GM18511 (cell line): ENCODE data around the gene YWHAQ.
A peak's percentile ranks its signal among the peaks of the same experiment; 100 is the strongest.

Source experiments
- ATAC-seq: cut with Tn5 transposase; IDR thresholded peaks from one replicate; pipeline ENCODE4 v1.9.1; 2021; ENCODE audit warnings: mild to moderate bottlenecking, moderate library complexity; ENCODE audit not compliant: unreplicated experiment

YWHAQ gene

DNA sequence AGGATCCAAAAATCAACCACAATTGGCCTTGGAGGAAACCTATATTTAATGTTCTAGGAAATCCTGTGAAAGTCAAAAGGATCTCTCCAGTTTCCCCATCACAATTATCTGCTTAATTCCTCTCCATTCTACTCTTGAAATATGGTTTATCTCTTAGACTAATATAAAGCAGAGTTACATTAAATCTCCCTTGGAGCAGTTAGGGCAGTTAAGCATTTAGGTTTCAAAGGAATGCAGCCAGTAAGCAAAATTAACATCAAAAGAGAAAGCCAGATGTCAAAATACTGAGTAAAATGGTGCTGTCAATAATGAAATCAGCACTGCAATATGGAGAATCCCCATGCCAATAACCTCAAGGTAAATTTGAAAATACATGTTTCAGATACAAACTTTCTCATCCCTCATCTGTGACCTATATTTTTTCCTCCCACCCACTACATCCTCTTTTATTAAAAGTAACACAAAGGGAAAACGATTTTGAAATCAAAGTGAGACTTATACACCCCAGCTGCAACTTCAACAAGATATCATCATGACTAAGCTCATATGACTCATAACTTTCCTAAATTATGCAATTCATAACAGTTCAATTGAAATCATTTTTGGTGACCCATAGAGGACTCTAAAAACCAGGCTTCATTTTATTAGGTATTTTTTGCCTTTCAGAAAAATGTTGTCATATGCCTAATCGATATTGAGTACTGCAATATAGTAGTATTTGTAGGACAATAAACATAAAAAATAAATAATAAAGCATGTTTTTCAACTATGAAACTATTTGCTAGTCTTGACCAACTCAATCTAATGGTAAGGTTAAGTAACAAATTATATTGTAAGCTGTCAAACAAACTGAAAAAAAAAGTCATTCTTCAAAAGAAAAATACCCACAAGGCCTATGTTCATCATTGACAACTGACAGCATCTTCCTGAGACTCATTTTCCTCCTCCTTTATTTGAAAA is 78.3 kb downstream of the YWHAQ start:
- no peak for ATAC-seq

DNA sequence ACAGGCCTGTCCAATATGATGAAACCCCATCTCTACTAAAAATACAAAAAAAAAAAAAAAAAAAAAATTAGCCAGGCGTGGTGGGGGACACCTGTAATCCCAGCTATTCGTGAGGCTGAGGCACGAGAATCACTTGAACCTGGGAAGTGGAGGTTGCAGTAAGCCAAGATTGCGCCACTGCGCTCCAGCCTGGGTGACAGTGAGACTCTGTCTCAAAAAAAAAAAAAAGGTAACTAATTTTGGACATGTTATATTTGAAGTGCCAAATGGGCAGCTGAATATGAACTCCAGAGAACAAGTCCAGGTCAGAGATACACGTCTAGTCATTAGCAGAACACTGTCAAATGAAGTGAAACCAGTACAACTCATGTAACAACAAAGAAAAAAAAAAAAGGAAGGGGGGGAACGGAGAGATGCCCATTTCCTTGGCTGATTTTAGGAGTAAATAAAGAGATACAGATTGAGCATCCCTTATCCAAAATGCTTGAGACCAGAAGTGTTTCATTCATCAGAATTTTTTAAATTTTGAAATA is 79.9 kb downstream of the YWHAQ start:
- peak; percentile 29 for ATAC-seq

DNA sequence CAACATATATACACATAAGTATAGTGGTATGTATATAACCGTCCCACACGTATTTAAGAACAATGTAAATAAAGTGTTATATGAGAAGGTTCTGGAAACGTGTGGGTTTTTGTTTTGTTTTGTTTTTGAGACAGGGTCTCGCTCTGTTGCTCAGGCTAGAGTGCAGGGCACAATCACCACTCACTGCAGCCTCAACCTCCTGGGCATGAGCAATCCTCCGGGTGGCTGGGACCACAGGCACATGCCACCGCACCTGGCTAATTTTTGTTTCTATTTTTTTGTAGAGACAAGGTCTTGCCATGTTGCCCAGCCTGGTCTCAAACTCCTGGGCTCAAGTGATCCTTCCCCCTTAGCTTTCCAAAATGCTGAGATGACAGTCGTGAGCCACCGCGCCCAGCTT is 81.4 kb downstream of the YWHAQ start:
- ATAC-seq, result no peak

DNA sequence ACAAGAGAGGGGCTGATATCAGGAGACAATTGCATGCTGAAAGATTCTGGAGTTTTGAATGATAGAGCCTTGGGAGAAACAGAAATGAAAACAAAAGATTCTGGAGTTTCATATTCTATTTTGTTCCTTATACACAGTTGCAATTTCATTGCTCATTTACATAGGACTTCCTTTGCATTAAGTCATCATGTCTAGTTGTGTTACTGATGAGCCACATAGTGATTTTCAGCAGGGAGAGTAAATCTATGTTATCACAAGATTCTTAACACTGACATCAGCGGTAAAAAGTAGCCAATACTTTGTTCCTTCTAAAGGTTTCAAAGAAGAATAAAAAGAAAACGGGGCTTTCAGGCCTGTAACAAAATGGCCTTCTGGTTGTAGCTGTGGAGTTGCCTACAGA is 82.3 kb downstream of the YWHAQ start:
- peak; percentile 57 for ATAC-seq

DNA sequence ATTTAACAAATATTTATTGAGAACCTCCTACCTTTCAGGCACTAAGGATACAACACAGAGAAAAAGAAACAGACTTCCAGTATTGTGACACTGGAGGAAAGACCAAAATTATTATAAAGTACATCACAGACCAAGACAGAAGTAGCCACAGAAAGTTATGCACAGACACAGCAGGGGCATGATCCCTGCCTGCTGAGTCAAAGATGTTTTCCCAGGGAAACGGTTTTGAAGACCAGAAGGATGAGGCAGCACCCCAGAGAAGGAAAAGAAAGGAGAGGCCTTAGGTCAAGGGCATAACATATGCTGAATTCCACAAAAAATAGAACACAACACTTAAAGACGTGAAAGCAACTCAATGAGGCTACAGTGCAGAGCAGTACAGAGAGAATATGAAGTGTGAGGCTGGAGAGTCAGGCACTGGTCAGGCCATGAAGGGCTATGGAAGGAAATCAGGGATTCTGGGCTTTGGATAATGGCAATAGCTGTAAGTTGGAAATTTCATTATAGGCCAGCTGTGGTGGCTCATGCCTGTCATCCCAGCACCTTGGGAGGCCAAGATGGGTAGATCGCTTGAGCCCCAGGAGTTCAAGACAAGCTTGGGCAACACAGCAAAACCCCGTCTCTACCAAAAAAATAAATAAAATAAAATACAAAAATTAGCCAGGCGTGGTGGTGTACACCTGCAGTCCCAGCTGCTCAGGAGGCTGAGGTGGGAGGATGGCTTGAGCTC is 83.4 kb downstream of the YWHAQ start:
- ATAC-seq, result no peak

GRCh38 chr2:9545502-9545901 is 85.3 kb downstream of the YWHAQ start:
- no peak for ATAC-seq

DNA sequence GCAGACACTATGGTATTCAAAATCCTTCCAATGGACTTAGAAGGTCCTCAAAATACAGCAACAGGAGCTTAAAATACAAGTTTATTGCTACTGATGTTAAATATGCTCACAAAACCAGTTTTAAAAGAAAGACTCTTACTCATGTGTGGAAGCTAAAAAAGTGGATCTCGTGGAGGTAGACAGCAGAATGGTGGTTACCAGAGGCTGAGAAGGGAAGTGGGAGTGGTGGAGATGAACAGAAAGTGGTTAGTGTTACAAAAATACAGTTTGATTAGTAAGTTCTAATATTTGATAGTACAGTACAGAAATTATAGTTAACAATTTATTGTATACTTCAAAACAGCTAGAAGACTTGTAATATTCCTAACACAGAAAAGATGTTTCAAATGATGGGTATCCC is 87.2 kb downstream of the YWHAQ start:
- ATAC-seq, result no peak

DNA sequence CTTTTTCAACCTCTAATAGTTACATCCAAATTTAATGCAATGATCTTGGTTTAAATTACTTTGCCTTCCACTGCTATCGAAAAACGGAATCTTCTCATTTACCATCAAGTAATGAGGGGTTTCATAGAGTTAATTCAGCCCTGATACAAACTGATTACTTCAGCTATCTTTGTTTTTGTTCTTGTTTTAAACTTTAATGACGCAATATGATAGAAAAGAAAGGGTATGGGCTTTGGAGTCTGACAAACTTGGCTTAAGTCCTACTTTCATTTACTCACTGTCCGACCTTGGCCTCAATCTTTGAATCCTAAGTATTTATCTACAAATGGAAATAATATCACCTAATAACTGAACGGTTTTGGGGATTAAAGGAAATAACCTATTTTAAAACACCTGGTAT is 91.3 kb downstream of the YWHAQ start:
- peak; percentile 14 for ATAC-seq

DNA sequence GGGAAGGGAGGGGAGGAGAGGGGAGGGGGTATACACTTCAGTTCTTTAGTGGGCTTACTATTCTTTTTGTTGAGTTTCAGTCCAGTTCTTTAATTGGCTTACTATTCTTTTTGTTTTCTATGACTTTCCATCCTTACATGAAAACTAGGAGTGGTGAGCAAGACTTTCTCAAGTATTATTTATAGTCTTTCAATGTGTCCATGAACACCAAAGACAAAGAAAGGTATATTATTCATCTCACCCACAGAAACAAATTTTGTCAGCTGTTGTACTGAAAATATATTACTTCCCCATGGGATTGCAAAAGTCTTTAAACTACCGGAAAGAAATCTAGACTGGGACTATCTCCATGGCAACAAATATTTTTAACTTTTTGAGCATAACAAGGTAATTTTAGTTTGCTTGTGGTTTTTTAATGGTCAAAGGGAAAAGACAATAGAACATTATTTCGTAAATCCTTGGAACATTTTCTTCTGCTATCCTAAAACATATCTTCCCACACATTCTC is 92.7 kb downstream of the YWHAQ start:
- no peak for ATAC-seq

DNA sequence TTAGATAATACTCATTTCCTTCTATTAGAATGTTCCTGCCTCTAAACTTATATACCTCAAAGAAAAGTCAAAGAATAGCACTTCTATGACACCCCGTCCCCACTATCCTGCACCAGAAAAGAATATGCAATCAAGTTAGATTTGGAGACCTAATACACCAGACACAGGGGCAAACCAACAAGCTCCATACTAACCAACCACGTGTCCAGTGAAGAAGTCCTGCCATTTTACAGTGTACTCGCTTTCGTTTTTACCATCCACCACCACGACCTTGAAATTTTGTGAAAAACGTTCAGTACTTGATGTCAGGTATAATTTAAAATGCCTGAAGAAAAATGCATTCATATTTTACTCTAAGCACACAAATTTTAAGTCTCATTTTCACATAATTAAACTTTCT is 94.3 kb downstream of the YWHAQ start:
- no peak for ATAC-seq

DNA sequence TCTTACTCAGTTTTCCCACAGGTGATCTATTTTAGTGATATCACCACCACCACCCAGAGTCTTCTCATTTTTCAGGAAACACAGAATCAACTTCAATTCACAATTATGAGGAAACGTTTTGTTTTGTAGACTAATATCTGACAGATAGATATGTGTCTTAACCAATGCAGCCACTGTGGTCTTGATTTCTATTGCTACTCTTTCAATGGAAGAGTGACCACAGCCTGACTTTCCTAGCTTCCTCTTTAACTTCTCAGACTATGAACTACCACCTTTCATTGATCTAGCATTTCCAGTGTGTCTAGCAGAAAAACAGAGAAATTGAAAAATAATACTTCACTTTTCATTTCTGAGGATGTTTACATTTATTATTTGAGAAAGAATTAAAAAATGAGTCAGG is 95.6 kb downstream of the YWHAQ start:
- no peak for ATAC-seq
